SK-N-SH treated with all-trans-retinoic acid at 6 μM for 48 hours (cell line): ENCODE results near the gene POU2F3.

Source experiments
- ATAC-seq: fragments of 200-7000 bp; cut with Tn5 transposase; 3 replicates; pipeline ENCODE4 v1.9.1; 2020; ENCODE audit warnings: mild to moderate bottlenecking, moderate library complexity
- ARNTL ChIP-seq: fragments of 450-650 bp; formaldehyde crosslinking; IDR thresholded peaks from 2 replicates; pipeline ENCODE4 v1.5.0; 2020; ENCODE audit warnings: low read depth, mild to moderate bottlenecking, moderate library complexity, borderline replicate concordance
- BACH2 ChIP-seq: fragments of 250-450 bp; sonication (Bioruptor Pico); IDR thresholded peaks from 2 replicates; pipeline ENCODE4 v1.9.0; 2021; ENCODE audit warnings: mild to moderate bottlenecking, borderline replicate concordance
- CREB5 ChIP-seq: fragments of 250-450 bp; sonication (Bioruptor Pico); IDR thresholded peaks from 2 replicates; pipeline ENCODE4 v1.5.1; 2020; ENCODE audit warnings: low read depth, mild to moderate bottlenecking, moderate library complexity
- CSDC2 ChIP-seq: fragments of 250-450 bp; sonication (Bioruptor Pico); IDR thresholded peaks from 2 replicates; pipeline ENCODE4 v1.5.0; 2020; ENCODE audit warnings: mild to moderate bottlenecking, moderate library complexity
- ESRRG ChIP-seq: fragments of 250-450 bp; sonication (Bioruptor Pico); IDR thresholded peaks from 2 replicates; pipeline ENCODE4 v1.6.1; 2021; ENCODE audit warnings: mild to moderate bottlenecking
- ISL1 ChIP-seq: fragments of 250-450 bp; sonication (Bioruptor Pico); IDR thresholded peaks from 2 replicates; pipeline ENCODE4 v2.1.2; 2022; ENCODE audit warnings: mild to moderate bottlenecking, moderate library complexity
- OSR1 ChIP-seq: fragments of 250-450 bp; sonication (Bioruptor Pico); IDR thresholded peaks from 2 replicates; pipeline ENCODE4 v1.8.0; 2022; ENCODE audit warnings: moderate library complexity, mild to moderate bottlenecking, inconsistent platforms
- RARB ChIP-seq: fragments of 250-450 bp; sonication (Bioruptor Pico); IDR thresholded peaks from 2 replicates; pipeline ENCODE4 v1.8.0; 2021; ENCODE audit warnings: mild to moderate bottlenecking, moderate library complexity
- SNAI2 ChIP-seq: fragments of 250-450 bp; sonication (Bioruptor Pico); IDR thresholded peaks from 2 replicates; pipeline ENCODE4 v1.5.0; 2020; ENCODE audit warnings: mild to moderate bottlenecking, moderate library complexity
- TCF4 ChIP-seq: fragments of 250-450 bp; sonication (Bioruptor Pico); IDR thresholded peaks from 2 replicates; pipeline ENCODE4 v1.8.0; 2021; ENCODE audit warnings: mild to moderate bottlenecking, moderate library complexity, borderline replicate concordance
- TOX ChIP-seq: fragments of 250-450 bp; sonication (Bioruptor Pico); IDR thresholded peaks from 2 replicates; pipeline ENCODE4 v1.8.0; 2021; ENCODE audit warnings: mild to moderate bottlenecking, moderate library complexity, borderline replicate concordance
- TSHZ2 ChIP-seq: fragments of 250-450 bp; sonication (Bioruptor Pico); IDR thresholded peaks from 2 replicates; pipeline ENCODE4 v1.5.0; 2020; ENCODE audit warnings: mild to moderate bottlenecking, moderate library complexity
- ZFP3 ChIP-seq: fragments of 250-450 bp; sonication (Bioruptor Pico); IDR thresholded peaks from 2 replicates; pipeline ENCODE4 v1.5.0; 2020; ENCODE audit warnings: mild to moderate bottlenecking, moderate library complexity
- ZFP30 ChIP-seq: fragments of 450-650 bp; formaldehyde crosslinking; IDR thresholded peaks from 2 replicates; pipeline ENCODE4 v1.5.0; 2022; ENCODE audit warnings: mild to moderate bottlenecking, moderate library complexity
- ZNF565 ChIP-seq: fragments of 450-650 bp; formaldehyde crosslinking; conservative IDR thresholded peaks from 2 replicates; pipeline ENCODE4 v1.5.0; 2020; ENCODE audit warnings: low read depth, mild to moderate bottlenecking, moderate library complexity
- ZNF70 ChIP-seq: fragments of 450-650 bp; formaldehyde crosslinking; IDR thresholded peaks from 2 replicates; pipeline ENCODE4 v1.5.0; 2020; ENCODE audit warnings: mild to moderate bottlenecking, moderate library complexity
- ZNF8 ChIP-seq: fragments of 450-650 bp; formaldehyde crosslinking; IDR thresholded peaks from 2 replicates; pipeline ENCODE4 v1.5.0; 2020; ENCODE audit warnings: mild to moderate bottlenecking, moderate library complexity
- TF ChIP-seq, protein P1 (sequence below): fragments of 250-450 bp; sonication (Bioruptor Pico); IDR thresholded peaks from 2 replicates; pipeline ENCODE4 v1.5.1; 2021; ENCODE audit warnings: mild to moderate bottlenecking, moderate library complexity
- TF ChIP-seq, protein P2 (sequence below): fragments of 250-450 bp; sonication (Bioruptor Pico); IDR thresholded peaks from 2 replicates; pipeline ENCODE4 v1.8.0; 2020; ENCODE audit warnings: mild to moderate bottlenecking, moderate library complexity, borderline replicate concordance
- TF ChIP-seq, protein P3 (sequence below): fragments of 250-450 bp; sonication (Bioruptor Pico); IDR thresholded peaks from 2 replicates; pipeline ENCODE4 v1.8.0; 2021; ENCODE audit warnings: low read depth, mild to moderate bottlenecking, moderate library complexity, borderline replicate concordance

The POU2F3 gene

GRCh38 chr11:120329556-120329955 lies 89.6 kb downstream of the POU2F3 start:
- no peak for TF ChIP-seq ZNF70 (CRISPR knock-in tag)
- TF ChIP-seq, protein P1, sequence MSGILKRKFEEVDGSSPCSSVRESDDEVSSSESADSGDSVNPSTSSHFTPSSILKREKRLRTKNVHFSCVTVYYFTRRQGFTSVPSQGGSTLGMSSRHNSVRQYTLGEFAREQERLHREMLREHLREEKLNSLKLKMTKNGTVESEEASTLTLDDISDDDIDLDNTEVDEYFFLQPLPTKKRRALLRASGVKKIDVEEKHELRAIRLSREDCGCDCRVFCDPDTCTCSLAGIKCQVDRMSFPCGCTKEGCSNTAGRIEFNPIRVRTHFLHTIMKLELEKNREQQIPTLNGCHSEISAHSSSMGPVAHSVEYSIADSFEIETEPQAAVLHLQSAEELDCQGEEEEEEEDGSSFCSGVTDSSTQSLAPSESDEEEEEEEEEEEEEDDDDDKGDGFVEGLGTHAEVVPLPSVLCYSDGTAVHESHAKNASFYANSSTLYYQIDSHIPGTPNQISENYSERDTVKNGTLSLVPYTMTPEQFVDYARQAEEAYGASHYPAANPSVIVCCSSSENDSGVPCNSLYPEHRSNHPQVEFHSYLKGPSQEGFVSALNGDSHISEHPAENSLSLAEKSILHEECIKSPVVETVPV (CRISPR knock-in tag) = no peak
- TF ChIP-seq CSDC2 = no peak
- no peak for TF ChIP-seq ISL1
- TF ChIP-seq ZNF8 = no peak
- TF ChIP-seq ARNTL (CRISPR knock-in tag) = no peak
- no peak for TF ChIP-seq CREB5 (CRISPR knock-in tag)
- TF ChIP-seq TSHZ2 = no peak
- no peak for TF ChIP-seq TOX (CRISPR knock-in tag)
- no peak for TF ChIP-seq RARB (CRISPR knock-in tag)
- no peak for TF ChIP-seq OSR1 (CRISPR knock-in tag)
- TF ChIP-seq ESRRG (CRISPR knock-in tag) = no peak
- TF ChIP-seq, all 23 proteins: peak for 0
- no peak for ATAC-seq

- no peak for ATAC-seq
- TF ChIP-seq, protein P1 (CRISPR knock-in tag) = no peak
- TF ChIP-seq CREB5 (CRISPR knock-in tag) (no peak), CSDC2 (no peak), ARNTL (CRISPR knock-in tag) (no peak), TCF4 (CRISPR knock-in tag) (no peak), ZNF8 (no peak), ISL1 (no peak), RARB (CRISPR knock-in tag) (no peak), ZNF565 (no peak), ZFP30 (CRISPR knock-in tag) (no peak), BACH2 (CRISPR knock-in tag) (no peak), ESRRG (CRISPR knock-in tag) (no peak), TOX (CRISPR knock-in tag) (no peak), ZFP3 (CRISPR knock-in tag) (no peak), ZNF70 (CRISPR knock-in tag) (no peak), OSR1 (CRISPR knock-in tag) (no peak), SNAI2 (CRISPR knock-in tag) (no peak)
- TF ChIP-seq, protein P2, sequence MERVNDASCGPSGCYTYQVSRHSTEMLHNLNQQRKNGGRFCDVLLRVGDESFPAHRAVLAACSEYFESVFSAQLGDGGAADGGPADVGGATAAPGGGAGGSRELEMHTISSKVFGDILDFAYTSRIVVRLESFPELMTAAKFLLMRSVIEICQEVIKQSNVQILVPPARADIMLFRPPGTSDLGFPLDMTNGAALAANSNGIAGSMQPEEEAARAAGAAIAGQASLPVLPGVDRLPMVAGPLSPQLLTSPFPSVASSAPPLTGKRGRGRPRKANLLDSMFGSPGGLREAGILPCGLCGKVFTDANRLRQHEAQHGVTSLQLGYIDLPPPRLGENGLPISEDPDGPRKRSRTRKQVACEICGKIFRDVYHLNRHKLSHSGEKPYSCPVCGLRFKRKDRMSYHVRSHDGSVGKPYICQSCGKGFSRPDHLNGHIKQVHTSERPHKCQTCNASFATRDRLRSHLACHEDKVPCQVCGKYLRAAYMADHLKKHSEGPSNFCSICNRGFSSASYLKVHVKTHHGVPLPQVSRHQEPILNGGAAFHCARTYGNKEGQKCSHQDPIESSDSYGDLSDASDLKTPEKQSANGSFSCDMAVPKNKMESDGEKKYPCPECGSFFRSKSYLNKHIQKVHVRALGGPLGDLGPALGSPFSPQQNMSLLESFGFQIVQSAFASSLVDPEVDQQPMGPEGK (CRISPR knock-in tag) = no peak
- TF ChIP-seq, protein P3, sequence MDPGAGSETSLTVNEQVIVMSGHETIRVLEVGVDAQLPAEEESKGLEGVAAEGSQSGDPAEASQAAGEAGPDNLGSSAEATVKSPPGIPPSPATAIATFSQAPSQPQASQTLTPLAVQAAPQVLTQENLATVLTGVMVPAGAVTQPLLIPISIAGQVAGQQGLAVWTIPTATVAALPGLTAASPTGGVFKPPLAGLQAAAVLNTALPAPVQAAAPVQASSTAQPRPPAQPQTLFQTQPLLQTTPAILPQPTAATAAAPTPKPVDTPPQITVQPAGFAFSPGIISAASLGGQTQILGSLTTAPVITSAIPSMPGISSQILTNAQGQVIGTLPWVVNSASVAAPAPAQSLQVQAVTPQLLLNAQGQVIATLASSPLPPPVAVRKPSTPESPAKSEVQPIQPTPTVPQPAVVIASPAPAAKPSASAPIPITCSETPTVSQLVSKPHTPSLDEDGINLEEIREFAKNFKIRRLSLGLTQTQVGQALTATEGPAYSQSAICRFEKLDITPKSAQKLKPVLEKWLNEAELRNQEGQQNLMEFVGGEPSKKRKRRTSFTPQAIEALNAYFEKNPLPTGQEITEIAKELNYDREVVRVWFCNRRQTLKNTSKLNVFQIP (CRISPR knock-in tag) = no peak
Measured at GRCh38 chr11:120330045-120330444, 90.1 kb downstream of the POU2F3 start.
